Kidney epithelial cell (primary cell): Measurements from ENCODE around the gene CCDC93. TPM values are rescaled to one million over a fixed set of nuclear protein-coding genes. Genes with fewer than 3 reads are reported as not detected.

Experiments used
- DNase-seq: peaks from one replicate; pipeline ENCODE4 v3.0.0-alpha.2; 2010; ENCODE audit warnings: low read depth
- H3K27me3 ChIP-seq: 2 replicates; pipeline ENCODE4 v1.6.0; 2011; ENCODE audit warnings: low read length; ENCODE audit not compliant: control insufficient read depth, insufficient read depth
- H3K36me3 ChIP-seq: 2 replicates; pipeline ENCODE4 v1.5.1; 2011; ENCODE audit warnings: low read length; ENCODE audit not compliant: control insufficient read depth, insufficient read depth
- H3K4me3 ChIP-seq: 2 replicates; pipeline ENCODE4 v1.5.1; 2011; ENCODE audit warnings: low read depth, mild to moderate bottlenecking, control low read depth, low read length
- CTCF ChIP-seq: IDR thresholded peaks from 2 replicates; pipeline ENCODE4 v1.5.1; 2011; ENCODE audit warnings: mild to moderate bottlenecking, moderate library complexity, low read length, control low read depth, inconsistent platforms; ENCODE audit not compliant: insufficient read depth, poor library complexity, severe bottlenecking
- total RNA-seq: library from RNA; depleted of rRNA; stranded (reverse); fragments of >200 nt; gene quantifications from 2 replicates; pipeline ENCODE4 v1.2.3, GENCODE V29; 2015

The CCDC93 gene
- total RNA-seq, 1 donor from 2014 or later = 33.6 TPM

- no peak for TF ChIP-seq CTCF
- DNase-seq = no peak
Measured at GRCh38 chr2:118044103-118044716, 30.3 kb upstream of the CCDC93 start.

GRCh38 chr2:118040891-118041290 is 27.0 kb upstream of the CCDC93 start:
- Histone ChIP-seq H3K36me3 (no peaks in the 10 kb centered on the region), H3K4me3 (no peak overlapping the region), H3K27me3 (peaks cover 5% of the 10 kb centered on the region)
- no peak for DNase-seq
- TF ChIP-seq CTCF = no peak

More at GRCh38 chr2:118044103-118044716, 30.3 kb upstream of the CCDC93 start:
- Histone ChIP-seq H3K36me3 (no peaks in the 10 kb centered on the region), H3K4me3 (no peak overlapping the region), H3K27me3 (peaks cover 5% of the 10 kb centered on the region)

- DNase-seq = no peak
- TF ChIP-seq CTCF = peak; percentile 74
- H3K27me3 ChIP-seq = no peaks in the 10 kb centered on the region
- H3K36me3 ChIP-seq = no peaks in the 10 kb centered on the region
- no peak overlapping the region for H3K4me3 ChIP-seq
Measured at GRCh38 chr2:118032169-118033013, 18.5 kb upstream of the CCDC93 start.

GRCh38 chr2:118031566-118031965 is 17.7 kb upstream of the CCDC93 start:
- TF ChIP-seq CTCF = no peak
- H3K36me3 ChIP-seq = no peaks in the 10 kb centered on the region
- no peaks in the 10 kb centered on the region for H3K27me3 ChIP-seq
- DNase-seq = no peak
- H3K4me3 ChIP-seq = no peak overlapping the region

GRCh38 chr2:118029025-118029424 is 15.2 kb upstream of the CCDC93 start:
- no peaks in the 10 kb centered on the region for H3K27me3 ChIP-seq
- no peak for TF ChIP-seq CTCF
- H3K36me3 ChIP-seq = no peaks in the 10 kb centered on the region
- no peak for DNase-seq
- no peak overlapping the region for H3K4me3 ChIP-seq
